CD4-positive, alpha-beta T cell treated with Interleukin-21 for 1 hour (primary cell): ENCODE results near the gene PRRT4.

Experiments used
- DNase-seq: peaks from one replicate; pipeline ENCODE4 v3.0.0-alpha.2; 2020

Gene PRRT4

DNA sequence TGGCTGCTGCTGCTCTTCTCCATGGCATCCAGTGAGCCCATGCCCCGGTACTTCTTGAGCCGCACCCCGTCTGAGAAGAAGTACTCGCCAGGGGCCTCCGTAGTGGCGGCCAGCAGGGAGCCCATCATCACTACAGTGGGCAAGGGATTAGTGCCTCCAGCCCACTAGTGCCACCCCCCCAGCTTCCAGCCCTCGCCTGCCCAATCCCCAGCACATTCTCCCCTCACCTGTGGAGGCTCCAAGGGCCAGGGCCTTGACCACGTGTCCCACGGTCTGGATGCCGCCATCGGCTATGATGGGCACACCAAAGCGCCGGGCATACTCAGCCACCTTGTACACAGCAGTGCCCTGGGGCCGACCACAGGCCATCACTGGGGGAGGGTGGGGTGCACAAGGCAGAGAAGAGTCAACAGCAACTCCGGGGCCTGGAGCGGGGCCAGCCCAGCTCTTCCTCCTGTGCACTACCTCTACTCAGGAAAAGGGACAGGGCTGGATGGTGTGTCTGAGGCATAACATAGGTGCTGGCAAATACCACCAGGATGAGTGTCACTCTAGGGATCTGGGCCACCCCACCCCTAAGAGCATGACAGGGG, 33.5 kb upstream of the PRRT4 start:
- no peak for DNase-seq

DNA sequence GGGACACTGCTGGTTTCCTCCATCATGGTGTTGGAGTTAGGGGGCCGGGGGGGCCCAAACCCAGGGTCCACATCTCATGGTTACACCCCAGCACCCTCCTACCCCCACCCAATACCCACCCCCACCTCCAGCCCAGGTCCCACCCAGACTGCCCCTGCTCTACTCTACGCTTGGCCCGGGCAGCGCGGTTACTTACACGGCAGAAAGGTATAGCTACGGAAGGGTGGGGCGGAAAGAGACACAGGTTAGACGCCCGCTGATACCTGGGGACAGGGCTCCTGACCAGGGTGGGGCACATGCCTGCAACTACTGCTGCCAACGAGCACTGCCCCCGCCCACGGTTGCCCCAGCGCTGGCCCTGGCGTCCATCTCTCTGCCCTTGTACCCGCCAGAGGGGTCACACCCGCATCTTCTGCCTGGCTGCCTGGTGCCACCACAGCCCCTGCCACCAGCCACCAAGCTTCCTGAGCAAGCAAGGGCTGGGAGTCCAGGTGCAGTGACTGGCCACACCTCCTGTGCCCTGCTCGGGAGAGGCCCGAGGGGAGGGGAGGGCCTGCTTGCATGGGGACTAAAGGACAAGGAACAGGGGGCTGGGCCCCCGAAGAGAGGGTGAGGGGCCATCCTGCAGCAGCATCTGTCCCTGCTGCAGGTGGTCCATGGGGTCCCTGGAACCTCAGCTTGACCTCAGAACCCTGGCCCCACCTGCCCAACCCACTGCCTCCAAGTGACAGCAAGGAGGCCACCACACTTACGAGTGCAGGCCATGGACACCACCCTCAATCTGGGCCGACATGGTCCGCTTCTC, 32.2 kb upstream of the PRRT4 start:
- no peak for DNase-seq

DNA sequence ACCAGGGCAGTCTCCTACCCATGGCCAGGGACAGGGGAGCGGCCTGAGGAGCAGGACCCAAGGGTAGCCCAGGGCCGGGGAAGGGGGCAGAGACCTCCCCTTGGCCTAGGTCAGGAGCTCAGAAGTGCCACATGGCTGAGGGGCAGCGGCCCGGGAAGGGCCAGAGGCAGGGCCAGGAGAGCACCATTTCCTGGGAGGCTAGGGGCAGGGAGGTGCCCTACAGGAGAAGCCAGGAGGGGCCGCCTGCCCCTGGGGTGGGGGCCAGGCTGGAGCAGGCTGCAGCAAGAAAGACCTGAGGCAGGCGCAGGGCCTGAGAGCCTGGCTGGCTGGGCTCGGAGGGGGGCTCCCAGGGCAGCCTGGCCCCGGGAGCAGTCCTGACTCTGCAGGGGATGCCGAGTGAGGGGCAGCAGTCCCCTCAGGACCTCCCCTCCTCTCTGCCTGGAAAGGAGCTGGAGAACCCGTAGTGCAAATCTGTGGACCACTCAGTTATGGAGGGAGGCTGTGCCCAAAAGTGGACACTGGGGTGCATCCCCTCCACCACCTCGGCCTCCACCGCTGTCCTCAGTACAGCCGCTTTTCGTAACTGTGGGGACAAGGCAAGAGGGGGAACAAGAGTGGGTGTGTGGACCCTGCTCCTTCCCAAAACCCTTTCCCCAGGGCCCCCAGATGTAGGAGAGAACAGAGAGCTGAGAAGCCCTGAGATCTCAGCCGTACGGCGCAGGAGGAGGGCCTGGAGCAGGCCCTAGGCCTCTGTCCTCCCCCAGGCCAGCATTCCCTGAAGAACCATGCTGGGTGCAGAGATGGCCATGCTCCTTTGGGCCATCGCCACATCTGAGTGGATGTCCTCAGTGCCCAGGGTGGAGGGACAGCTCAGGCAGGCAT, 31.2 kb upstream of the PRRT4 start:
- DNase-seq = no peak

GRCh38 chr7:128391805-128392204, 30.3 kb upstream of the PRRT4 start:
- no peak for DNase-seq

DNA sequence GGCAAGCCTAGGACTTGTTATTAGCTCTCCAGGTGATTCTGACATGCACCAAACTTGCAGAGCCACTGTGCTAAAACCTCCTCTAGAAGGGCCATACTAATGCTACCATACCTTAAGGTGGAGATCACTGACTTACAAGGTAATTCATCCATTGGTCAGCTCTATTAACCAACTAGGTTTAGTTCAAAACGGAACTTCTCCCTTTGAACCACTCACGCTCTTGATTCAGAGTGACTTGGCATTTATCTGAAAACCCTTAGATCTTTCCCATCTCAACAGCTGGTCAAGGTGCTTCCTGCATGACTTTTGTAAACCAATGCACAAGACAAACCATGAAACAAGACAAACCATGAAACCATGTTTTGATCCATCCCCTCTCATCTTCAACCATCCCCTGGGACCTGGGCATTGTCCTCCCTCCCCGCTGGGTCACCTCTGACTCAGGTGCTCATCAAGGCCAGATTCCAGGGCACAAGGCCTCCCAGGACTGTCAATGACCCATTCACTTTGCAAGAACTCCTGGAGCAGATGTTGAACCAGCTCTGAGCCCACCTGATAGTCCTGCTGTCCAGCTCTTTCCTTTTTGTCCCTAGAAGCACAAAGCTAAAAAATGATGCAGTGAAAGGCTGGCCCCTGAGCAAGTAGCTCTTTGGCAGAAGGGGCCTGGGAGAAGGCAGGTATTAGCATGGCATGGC, 29.5 kb upstream of the PRRT4 start:
- DNase-seq = no peak

DNA sequence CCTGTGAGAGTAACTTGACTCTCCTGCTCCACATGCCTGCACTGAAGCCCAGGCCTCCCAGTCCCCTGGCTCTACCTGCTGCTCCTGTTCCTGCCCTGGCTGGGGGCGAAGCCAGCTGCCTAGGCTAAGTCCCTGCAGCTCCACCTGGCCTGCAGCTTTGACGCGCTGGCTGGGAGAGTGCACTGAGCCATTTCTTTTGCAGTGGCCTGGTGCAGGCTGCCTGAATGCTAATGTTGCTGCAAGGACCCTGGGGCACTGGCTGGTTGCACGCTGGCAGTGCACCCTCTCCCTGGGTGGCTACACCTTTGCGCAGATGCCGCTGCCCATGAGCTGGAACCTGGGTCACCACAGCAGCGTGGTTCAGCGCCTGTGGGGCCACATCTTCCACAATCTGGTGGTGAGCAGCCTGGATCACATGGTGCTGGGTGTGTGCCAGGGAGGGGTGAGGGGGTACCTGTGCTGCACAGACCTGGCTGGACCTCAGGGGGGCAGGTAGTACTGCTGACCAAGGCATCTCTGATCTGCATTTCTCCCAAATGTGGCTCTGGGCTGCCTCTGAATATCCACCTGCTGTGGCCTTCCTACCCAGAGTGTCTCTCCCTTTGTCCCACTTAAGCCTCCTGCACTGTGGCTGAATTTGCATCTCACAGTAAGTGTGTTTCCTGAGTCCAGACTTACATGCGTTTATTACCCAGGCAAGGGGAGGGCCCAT, 28.3 kb upstream of the PRRT4 start:
- DNase-seq = no peak

DNA sequence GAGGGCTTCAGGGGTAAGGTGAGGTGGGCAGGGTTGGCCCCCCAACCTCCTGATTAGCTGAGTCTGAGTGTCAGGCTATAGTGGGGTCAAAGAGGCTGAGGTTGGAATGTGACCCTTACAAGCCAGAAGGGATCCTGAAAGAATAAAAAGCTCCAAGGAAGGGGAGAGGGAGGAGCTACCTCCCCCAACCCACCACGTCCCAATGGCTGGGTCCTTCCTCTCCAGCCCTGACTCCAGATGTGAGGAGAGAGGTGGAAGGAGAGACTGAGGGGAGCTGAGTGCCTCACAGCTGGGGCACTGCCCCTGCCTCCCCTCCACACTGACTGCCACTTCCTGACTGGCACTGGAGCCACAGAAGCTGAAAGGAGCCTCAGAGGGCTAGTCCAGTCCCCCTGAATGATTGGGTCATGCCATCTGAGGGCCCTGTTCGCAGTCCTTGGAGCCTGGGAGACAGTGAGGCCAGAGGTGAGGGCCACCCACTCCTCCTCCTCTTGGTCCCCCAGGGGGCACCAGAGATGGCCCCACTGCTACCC, 27.7 kb upstream of the PRRT4 start:
- DNase-seq = no peak

DNA sequence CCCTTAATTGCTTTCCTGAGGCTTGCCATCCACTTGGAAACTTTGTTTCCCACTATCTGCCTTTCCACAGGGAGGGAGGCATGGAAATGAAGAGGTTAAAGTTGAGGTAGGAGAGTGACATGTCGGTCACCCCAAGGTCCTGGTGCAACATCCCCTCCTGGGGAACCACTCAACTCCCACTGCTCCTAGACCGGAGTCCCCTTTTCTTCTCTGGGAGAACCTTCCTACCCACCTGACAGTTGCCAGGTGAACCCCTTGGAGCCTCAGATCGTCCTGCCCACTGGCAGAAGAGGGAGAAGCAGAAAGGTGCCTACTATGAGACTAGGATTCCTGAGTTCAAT, 26.6 kb upstream of the PRRT4 start:
- no peak for DNase-seq

DNA sequence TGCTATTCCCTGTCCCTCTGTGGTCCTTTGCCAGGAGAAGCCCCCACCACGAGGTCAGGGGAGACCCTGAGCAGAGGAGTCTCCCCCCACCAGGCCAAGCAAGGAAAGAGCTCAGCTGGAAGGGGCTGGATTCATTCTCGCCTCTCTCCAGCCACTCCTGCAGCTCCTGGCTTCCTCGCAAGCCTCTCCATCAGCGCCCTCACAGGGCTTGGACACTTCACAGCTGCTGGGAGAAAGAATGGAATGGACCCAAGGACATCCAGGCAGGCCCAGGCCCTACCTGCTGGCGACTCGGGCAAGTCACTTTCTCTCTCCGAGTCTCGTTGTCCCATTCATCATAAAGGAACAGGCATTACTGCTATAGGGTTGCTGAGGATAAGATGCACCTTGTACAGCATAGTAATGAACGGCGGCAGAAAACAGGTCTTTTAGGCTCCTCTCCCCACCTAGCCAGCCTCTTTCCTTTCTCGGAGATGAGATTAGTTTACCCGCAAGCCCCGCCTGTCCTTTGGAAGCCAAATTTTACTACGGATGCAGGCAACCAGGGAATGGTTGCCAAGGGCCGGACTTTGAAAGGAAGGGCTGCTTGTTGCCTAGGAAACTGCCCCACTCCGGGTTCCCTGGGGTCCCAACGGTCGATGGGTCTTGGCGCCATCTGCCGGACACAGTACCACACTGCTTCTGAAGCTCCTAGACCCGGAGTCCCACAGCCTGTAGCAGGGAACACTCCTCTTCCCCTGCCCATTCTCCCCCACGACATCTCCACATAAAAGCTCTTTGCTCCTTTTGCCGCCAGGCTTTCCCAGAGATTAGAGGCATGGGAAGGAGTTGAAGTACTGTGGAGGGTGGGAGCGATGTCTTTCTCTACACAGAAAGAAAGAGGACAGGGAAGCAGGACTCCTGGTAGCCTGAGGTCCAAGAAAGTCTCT, 26.0 kb upstream of the PRRT4 start:
- peak; percentile 63 for DNase-seq

DNA sequence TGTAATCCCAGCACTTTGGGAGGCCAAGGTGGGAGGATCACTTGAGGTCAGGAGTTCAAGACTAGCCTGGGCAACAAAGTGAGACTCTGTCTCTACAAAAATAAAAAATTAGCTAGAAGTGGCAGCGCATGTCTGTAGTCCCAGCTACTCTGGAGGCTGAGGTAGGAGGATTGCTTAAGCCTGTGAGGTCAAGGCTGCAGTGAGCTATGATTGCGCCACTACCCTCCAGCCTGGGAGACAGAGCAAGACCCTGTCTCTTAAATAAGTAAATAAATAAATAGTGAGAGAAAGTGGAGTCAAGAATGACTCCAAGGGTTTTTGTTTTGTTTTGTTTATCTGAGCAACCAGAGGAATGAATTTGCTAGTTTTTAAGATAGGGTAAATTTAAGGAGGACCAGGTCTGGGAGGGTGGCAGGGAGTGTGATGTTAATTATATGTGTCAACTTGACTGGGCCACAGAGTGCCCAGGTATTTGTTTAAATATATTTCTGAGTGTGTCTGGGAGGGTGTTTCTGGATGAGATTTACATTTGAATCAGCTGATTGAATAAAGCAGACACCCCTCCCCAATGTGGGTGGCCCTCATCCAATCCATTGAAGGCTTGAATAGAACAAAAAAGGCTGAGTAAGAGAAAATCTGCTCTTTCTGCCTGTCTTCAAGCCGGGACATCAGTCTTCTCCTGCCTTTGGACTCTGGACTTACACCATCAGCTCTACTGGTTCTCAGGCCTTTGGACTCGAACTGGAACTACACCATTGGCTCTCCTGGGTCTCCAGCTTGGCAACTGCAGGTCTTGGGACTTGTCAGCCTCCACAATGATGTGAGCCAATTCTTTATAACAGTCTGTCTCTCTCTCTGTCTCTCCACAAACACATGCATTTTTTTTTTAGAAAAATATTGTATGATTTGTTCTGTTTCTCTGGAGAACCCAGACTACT, 24.8 kb upstream of the PRRT4 start:
- no peak for DNase-seq

GRCh38 chr7:128384726-128385125, 23.2 kb upstream of the PRRT4 start:
- DNase-seq = no peak

DNA sequence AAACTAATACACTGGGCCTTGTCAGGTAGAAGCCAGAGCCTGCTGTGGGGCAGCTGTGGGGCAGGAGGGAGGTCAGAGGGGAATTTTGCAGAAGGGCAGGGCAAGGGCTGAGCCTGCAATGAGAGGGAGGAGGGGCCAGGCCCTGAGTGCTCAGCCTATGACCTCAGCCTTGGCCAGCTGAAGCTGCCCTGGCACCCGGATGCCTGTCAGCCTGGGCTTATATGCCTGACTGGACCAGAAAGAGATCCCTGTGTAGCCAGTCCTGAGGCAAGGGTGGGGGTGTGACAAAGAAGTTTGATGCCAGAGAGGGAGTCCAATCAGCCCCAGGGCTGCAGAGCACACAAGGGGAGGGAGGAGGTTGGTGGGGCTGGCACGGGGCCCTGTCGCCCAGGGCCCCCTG, 22.3 kb upstream of the PRRT4 start:
- no peak for DNase-seq

DNA sequence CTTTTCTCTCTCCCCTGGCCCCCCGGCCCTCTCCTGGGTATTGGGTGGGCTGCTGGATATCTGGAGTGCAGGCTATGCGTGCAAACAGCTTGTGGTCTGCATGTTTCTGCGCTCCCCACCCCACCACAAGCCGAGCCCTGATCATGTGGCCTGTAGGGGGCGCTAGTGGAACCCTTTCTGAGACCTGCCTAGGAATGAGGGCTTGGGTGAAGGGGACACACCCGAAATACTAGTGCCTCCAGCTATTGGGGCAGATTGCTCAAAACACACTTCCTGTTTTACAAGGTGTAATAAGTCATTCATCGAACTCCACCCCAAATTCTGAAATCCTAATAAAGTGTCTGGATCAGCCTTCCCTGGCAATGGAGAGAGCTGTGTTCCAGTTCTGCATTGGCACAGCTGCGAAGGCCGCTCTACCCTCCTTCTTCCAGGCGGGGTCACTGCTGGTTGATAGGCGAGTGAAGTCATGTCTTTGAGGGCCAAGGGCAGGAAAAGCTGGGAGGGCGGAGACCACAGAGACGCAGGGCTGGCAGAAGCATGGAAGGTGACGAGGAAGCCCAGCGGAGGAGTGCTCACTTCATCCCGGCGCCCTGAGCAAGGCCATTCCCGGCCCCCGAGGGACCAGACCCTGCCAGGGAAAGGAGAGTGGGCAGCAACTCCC, 19.8 kb upstream of the PRRT4 start:
- DNase-seq = peak; percentile 21

DNA sequence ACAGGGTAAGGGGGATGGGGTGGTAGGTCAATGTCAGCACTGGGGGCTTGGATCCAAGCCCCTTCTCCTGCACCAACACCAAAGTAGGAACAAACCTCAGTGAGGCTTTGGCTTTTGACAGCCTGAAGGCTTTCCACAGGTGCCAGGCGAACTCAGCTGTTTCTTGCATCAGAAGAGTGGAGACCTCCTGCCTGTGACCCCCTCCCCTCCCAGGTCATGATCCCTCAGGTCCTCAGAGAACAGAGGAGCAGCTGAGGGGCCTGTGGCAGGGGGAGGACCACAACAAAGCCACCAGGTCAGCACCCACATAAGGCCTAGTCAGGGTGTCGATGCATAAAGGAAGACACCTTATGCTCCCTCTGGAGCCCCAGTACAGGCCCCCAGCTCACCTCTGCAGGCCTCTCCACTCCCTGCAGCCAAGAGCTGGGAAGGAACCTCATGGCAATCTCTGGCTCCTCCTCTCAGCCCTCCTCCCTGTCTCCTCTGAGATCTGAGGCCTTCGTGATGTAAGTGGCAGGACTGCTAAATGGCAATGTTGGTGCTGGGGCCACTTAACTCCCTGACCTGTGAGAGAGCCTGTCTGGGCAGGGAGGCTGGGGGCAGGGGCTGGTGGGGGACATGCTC, 19.1 kb upstream of the PRRT4 start:
- DNase-seq = no peak

GRCh38 chr7:128379900-128380479, 18.5 kb upstream of the PRRT4 start:
- no peak for DNase-seq

DNA sequence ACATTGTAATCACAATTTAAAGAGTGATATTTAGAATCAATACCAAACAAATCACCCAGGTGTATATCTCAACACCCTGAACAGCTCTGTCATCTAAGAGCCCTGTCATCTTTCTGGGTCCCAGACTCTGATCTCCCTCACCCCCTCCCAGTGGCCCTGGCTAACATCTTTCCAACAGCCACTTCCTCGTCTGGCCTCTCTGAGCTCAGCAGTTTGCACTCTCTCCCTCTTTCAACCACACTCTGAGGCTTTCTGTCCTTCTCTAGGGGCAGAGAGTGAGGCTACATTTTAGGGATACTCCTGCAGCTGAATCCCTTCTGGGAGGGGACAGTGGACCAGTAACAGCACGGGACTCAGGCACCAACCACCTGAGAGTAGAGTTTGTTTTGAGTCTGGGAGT, 17.1 kb upstream of the PRRT4 start:
- DNase-seq = no peak

GRCh38 chr7:128376077-128376476, 14.6 kb upstream of the PRRT4 start:
- no peak for DNase-seq

DNA sequence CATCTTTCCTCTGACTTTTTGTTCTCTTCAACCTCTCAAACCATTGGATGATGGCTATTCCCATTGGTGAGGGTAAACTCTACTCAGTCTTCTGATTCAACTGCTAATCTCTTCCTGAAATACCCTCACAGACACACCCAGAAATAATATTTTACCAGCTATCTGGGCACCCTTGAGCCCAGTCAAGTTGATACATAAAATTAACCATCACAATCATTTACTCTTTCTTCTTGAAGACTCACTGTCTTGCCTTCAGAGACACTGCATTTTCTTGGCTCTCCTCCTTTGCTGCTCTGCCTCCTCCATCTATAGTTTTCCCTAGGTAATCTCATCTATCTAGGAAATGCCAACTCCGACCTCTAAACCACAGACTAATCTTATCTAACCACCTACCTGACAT, 12.6 kb upstream of the PRRT4 start:
- no peak for DNase-seq

DNA sequence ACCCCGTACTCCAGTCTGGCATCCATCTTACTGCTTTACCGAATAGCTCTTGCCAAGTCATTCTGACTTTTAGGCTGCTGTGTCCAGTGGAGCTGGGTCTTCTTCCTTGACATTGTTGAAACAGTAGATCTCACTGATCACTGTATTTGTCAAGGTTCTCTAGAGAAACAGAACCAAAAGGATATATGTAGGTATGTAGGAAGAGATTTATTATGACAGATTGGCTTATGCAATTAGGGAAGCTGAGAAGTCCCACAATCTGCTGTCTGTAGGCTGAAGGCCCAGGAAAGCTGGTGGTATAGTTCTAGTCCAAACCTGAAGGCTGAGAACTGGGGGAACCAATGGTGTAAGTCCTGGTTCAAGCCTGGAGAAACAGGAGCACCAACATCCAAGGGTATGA, 12.1 kb upstream of the PRRT4 start:
- no peak for DNase-seq
